H1 (cell line): ENCODE data around the gene TRPM6. TPM values are rescaled to one million over a fixed set of nuclear protein-coding genes. Genes with fewer than 3 reads are reported as not detected.

Experiments
- CTCF ChIA-PET: fragments of 300-600 bp; sonication (Branson Sonifier 250); formaldehyde crosslinking; loops from one replicate; lab custom pipeline; 2021; ENCODE audit not compliant: partially characterized antibody; lab: Charles Lee
- POLR2A ChIA-PET: fragments of 300-600 bp; sonication (Branson Sonifier 250); formaldehyde crosslinking; loops from one replicate; lab custom pipeline; 2021; ENCODE audit warnings: inconsistent platforms; ENCODE audit not compliant: partially characterized antibody; lab: Charles Lee
- DNase-seq, 2 experiments: peaks; one replicate each; pipeline versions ENCODE4 v3.0.0 to v3.0.0-alpha.2; 2010 to 2022; ENCODE audit warnings: low spot score in 2 of 2, low read depth in 1 of 2, mixed read lengths in 1 of 2
- FAIRE-seq: peaks from 2 replicates; lab custom pipeline; 2011; peaks lifted over from hg19 to GRCh38; lab: Jason Lieb, UNC
- H2AFZ ChIP-seq: 2 replicates; pipeline ENCODE4 v1.8.1; 2012; ENCODE audit warnings: low read length, inconsistent platforms
- H2AK5ac ChIP-seq: 2 replicates; pipeline ENCODE4 v1.6.1; 2013; ENCODE audit warnings: low read depth, low read length
- H2BK120ac ChIP-seq: replicated peaks from 2 replicates; pipeline ENCODE3; 2013; ENCODE audit warnings: low read depth, low read length, inconsistent platforms
- H2BK12ac ChIP-seq: 2 replicates; pipeline ENCODE4 v1.6.1; 2013; ENCODE audit warnings: low read depth, low read length
- H2BK15ac ChIP-seq: 2 replicates; pipeline ENCODE4 v1.6.1; 2013; ENCODE audit warnings: low read length
- H2BK20ac ChIP-seq: 2 replicates; pipeline ENCODE4 v1.6.1; 2013; ENCODE audit warnings: low read length
- H2BK5ac ChIP-seq: 2 replicates; pipeline ENCODE4 v1.6.1; 2013; ENCODE audit warnings: low read depth, low read length
- H3K14ac ChIP-seq: 2 replicates; pipeline ENCODE4 v1.6.1; 2013; ENCODE audit warnings: inconsistent platforms; ENCODE audit not compliant: insufficient read length
- H3K18ac ChIP-seq: 2 replicates; pipeline ENCODE4 v1.6.1; 2013; ENCODE audit warnings: low read length; ENCODE audit errors: extremely low read depth
- H3K23ac ChIP-seq: 2 replicates; pipeline ENCODE4 v1.6.1; 2013; ENCODE audit warnings: inconsistent platforms; ENCODE audit not compliant: insufficient read length
- H3K23me2 ChIP-seq: 2 replicates; pipeline ENCODE4 v1.6.1; 2013; ENCODE audit warnings: low read depth, low read length
- H3K27ac ChIP-seq: 2 replicates; pipeline ENCODE4 v1.6.1; 2011; ENCODE audit warnings: low read depth, low read length, inconsistent platforms
- H3K27me3 ChIP-seq, 4 experiments: replicated peaks in 1 of 4; 1 replicate in 1 of 4; 2 replicates in 3 of 4; pipeline versions ENCODE4 v1.6.1 to v1.8.1; 2011 to 2013; ENCODE audit warnings: low read length in 3 of 4, mild to moderate bottlenecking in 3 of 4, inconsistent platforms in 2 of 4, mixed read lengths in 2 of 4, moderate library complexity in 1 of 4; ENCODE audit not compliant: control insufficient read depth in 3 of 4, insufficient read depth in 3 of 4; ENCODE audit errors: extremely low read depth in 1 of 4
- H3K36me3 ChIP-seq, 4 experiments: 2 replicates each; pipeline versions ENCODE4 v1.6.1 to v1.8.1; 2011 to 2013; ENCODE audit warnings: mild to moderate bottlenecking in 4 of 4, low read length in 3 of 4, moderate library complexity in 2 of 4, control low read depth in 1 of 4, inconsistent platforms in 1 of 4; ENCODE audit not compliant: insufficient read depth in 4 of 4, control insufficient read depth in 2 of 4
- H3K4ac ChIP-seq: replicated peaks from 2 replicates; pipeline ENCODE3; 2013; ENCODE audit warnings: low read length, low read depth, mixed read lengths, inconsistent platforms; ENCODE audit not compliant: insufficient read length
- H3K4me1 ChIP-seq, 4 experiments: replicated peaks in 1 of 4; 1 replicate in 1 of 4; 2 replicates in 3 of 4; pipeline versions ENCODE4 v1.6.1 to v1.8.1; 2011 to 2013; ENCODE audit warnings: low read length in 3 of 4, inconsistent platforms in 2 of 4, mixed read lengths in 1 of 4; ENCODE audit not compliant: insufficient read depth in 4 of 4, control insufficient read depth in 3 of 4
- H3K4me2 ChIP-seq, 2 experiments: 2 replicates each; pipeline versions ENCODE4 v1.6.1 to v1.8.1; 2011 to 2013; ENCODE audit warnings: low read depth in 2 of 2, low read length in 2 of 2, control low read depth in 1 of 2, inconsistent platforms in 1 of 2, mild to moderate bottlenecking in 1 of 2; ENCODE audit not compliant: insufficient read depth in 1 of 2
- H3K4me3 ChIP-seq, 4 experiments: fragments of 200-600, 300-600 bp in 1 of 4; sonication (generic), shearing (Covaris generic), sonication (Bioruptor Twin) in 1 of 4; 2 replicates each; pipeline versions ENCODE4 v1.5.1 to v1.8.1; 2011 to 2016; ENCODE audit warnings: low read length in 4 of 4, low read depth in 3 of 4, control low read depth in 2 of 4, inconsistent platforms in 2 of 4, mild to moderate bottlenecking in 2 of 4, mixed read lengths in 1 of 4, moderate library complexity in 1 of 4; ENCODE audit not compliant: insufficient read depth in 2 of 4; ENCODE audit errors: extremely low read depth in 1 of 4
- H3K56ac ChIP-seq: replicated peaks from 2 replicates; pipeline ENCODE3; 2013; ENCODE audit warnings: low read depth, mild to moderate bottlenecking, mixed read lengths, low read length, inconsistent platforms; ENCODE audit not compliant: insufficient read length
- H3K79me1 ChIP-seq: 2 replicates; pipeline ENCODE4 v1.6.1; 2013; ENCODE audit warnings: low read depth, low read length, control low read depth
- H3K79me2 ChIP-seq, 2 experiments: 2 replicates each; pipeline versions ENCODE4 v1.6.1 to v1.8.1; 2012 to 2013; ENCODE audit warnings: low read length in 2 of 2, mild to moderate bottlenecking in 2 of 2, inconsistent platforms in 1 of 2; ENCODE audit not compliant: insufficient read depth in 2 of 2, control insufficient read depth in 1 of 2
- H3K9ac ChIP-seq, 4 experiments: replicated peaks in 1 of 4; 1 replicate in 1 of 4; 2 replicates in 3 of 4; pipeline versions ENCODE4 v1.6.1 to v1.8.1; 2011 to 2013; ENCODE audit warnings: low read depth in 3 of 4, low read length in 3 of 4, control low read depth in 2 of 4, mild to moderate bottlenecking in 2 of 4, moderate library complexity in 2 of 4, inconsistent platforms in 1 of 4; ENCODE audit errors: extremely low read depth in 1 of 4
- H3K9me3 ChIP-seq, 2 experiments: 2 replicates each; pipeline versions ENCODE4 v1.6.1 to v1.8.1; 2012 to 2013; ENCODE audit warnings: mild to moderate bottlenecking in 2 of 2, moderate library complexity in 2 of 2, control low read depth in 1 of 2, inconsistent platforms in 1 of 2, low read depth in 1 of 2, low read length in 1 of 2, mixed read lengths in 1 of 2; ENCODE audit not compliant: insufficient read depth in 2 of 2
- H4K20me1 ChIP-seq, 2 experiments: replicated peaks in 1 of 2; 2 replicates each; pipeline versions ENCODE3 to v1.8.1; 2011 to 2013; ENCODE audit warnings: inconsistent platforms in 2 of 2, low read length in 2 of 2, mild to moderate bottlenecking in 1 of 2; ENCODE audit not compliant: insufficient read depth in 2 of 2, control insufficient read depth in 1 of 2
- H4K5ac ChIP-seq: 2 replicates; pipeline ENCODE4 v1.6.1; 2013; ENCODE audit warnings: low read length, low read depth, mixed read lengths, inconsistent platforms; ENCODE audit not compliant: insufficient read length
- H4K8ac ChIP-seq: 2 replicates; pipeline ENCODE4 v1.8.0; 2013; ENCODE audit warnings: mild to moderate bottlenecking, moderate library complexity, low read length, inconsistent platforms; ENCODE audit not compliant: insufficient read depth; ENCODE audit errors: extremely low read depth
- H4K91ac ChIP-seq: replicated peaks from 2 replicates; pipeline ENCODE3; 2013; ENCODE audit warnings: low read length, mixed read lengths, inconsistent platforms; ENCODE audit not compliant: insufficient read length
- CEBPB ChIP-seq: IDR thresholded peaks from 2 replicates; pipeline ENCODE4 v1.6.1; 2012; ENCODE audit warnings: low read depth, low read length
- GTF2F1 ChIP-seq: IDR thresholded peaks from 2 replicates; pipeline ENCODE4 v1.6.1; 2012; ENCODE audit warnings: low read depth, low read length, improper control_type of control experiment, borderline replicate concordance
- JUND ChIP-seq: IDR thresholded peaks from 2 replicates; pipeline ENCODE4 v1.6.1; 2011; ENCODE audit warnings: mild to moderate bottlenecking, improper control_type of control experiment, low read length
- NANOG ChIP-seq: IDR thresholded peaks from 2 replicates; pipeline ENCODE4 v1.6.1; 2011; ENCODE audit warnings: low read length, low read depth, mild to moderate bottlenecking, inconsistent platforms; ENCODE audit not compliant: insufficient read depth, poor library complexity, severe bottlenecking
- POU5F1 ChIP-seq: IDR thresholded peaks from 2 replicates; pipeline ENCODE4 v1.6.1; 2011; ENCODE audit warnings: low read depth, mild to moderate bottlenecking, low read length, moderate library complexity
- SP1 ChIP-seq: IDR thresholded peaks from 2 replicates; pipeline ENCODE4 v1.6.1; 2011; ENCODE audit warnings: low read depth, low read length
- SRF ChIP-seq: IDR thresholded peaks from 2 replicates; pipeline ENCODE4 v1.6.1; 2011; ENCODE audit warnings: mild to moderate bottlenecking, low read depth, low read length, moderate library complexity
- TEAD4 ChIP-seq: IDR thresholded peaks from 2 replicates; pipeline ENCODE4 v1.6.1; 2012; ENCODE audit warnings: low read depth, low read length, inconsistent platforms, mixed read lengths
- WGBS, 2 experiments: shearing (Covaris generic) in 1 of 2; methylation state at CpG; one replicate each; pipeline versions ENCODE4 v1.1.6 to v1.1.7; 2013 to 2015; ENCODE audit warnings: low lambda C conversion rate in 2 of 2, mixed read lengths in 2 of 2, inconsistent platforms in 1 of 2, low coverage in 1 of 2, missing lambda C conversion rate in 1 of 2; ENCODE audit not compliant: insufficient replicate concordance in 2 of 2, insufficient coverage in 1 of 2, insufficient read length in 1 of 2; ENCODE audit errors: extremely low coverage in 1 of 2, missing lambda C conversion rate in 1 of 2; 5-methylcytosine and 5-hydroxymethylcytosine counted together
- polyA plus RNA-seq, 7 experiments: library from polyadenylated mRNA; depleted of rRNA in 3 of 7; stranded (reverse) in 5 of 7; unstranded in 2 of 7; fragments of >200 nt in 5 of 7; fragments of 200-250 nt in 2 of 7; gene quantifications; 1 replicate in 5 of 7; 2 replicates in 1 of 7; 4 replicates in 1 of 7; pipeline versions ENCODE4 v1.2.1 to v1.2.3, GENCODE V29; 2011 to 2013; ENCODE audit warnings: missing spikeins in 2 of 7, mixed read lengths in 2 of 7
- total RNA-seq: library from RNA; stranded (reverse); fragmentation: NEBNext Ultra II Directional; extraction: Animal tissue kit (Norgen Biotek cat#: 25700); gene quantifications from 2 replicates; pipeline ENCODE4 v1.2.1, GENCODE V29; 2021

Gene TRPM6
- total and polyA plus RNA-seq, 2 of the 8 experiments (the other 6 are each of a cell fraction or from before 2014, with no cell fraction given), result 0.45 to 1.5 TPM

GRCh38 chr9:74674077-74674476 is 213.6 kb downstream of the TRPM6 start:
- CTCF ChIA-PET, result no interaction called here
- no peak for TF ChIP-seq JUND
- peak; percentile 71 for TF ChIP-seq NANOG
- no peak for TF ChIP-seq GTF2F1
- TF ChIP-seq SP1, result 0 out of 2 replicates have a peak, but pooled peaks have one; percentile 29
- 0 out of 2 replicates have a peak, but pooled peaks have one; percentile 16 for TF ChIP-seq TEAD4
- peak; percentile 33; the same call in 1 of the 2 replicates for TF ChIP-seq CEBPB
- TF ChIP-seq SRF, result no peak
- peak; percentile 43; the same call in 1 of the 2 replicates for TF ChIP-seq POU5F1
- POLR2A ChIA-PET, result no interaction called here
- Histone ChIP-seq H3K14ac (no peak overlapping the region), H3K36me3 (no peaks in the 10 kb centered on the region; a peak in 1 of 8 replicates), H3K23ac (no peak overlapping the region), H3K56ac (no peak overlapping the region), H3K4me1 (no peaks in the 10 kb centered on the region), H3K4me3 (no peak overlapping the region), H3K23me2 (no peaks in the 10 kb centered on the region), H4K20me1 (no peaks in the 10 kb centered on the region), H3K79me2 (no peaks in the 10 kb centered on the region), H2AFZ (no peak overlapping the region), H2BK20ac (no peak overlapping the region), H4K5ac (no peak overlapping the region), H3K27ac (no peak overlapping the region), H3K9me3 (no peaks in the 10 kb centered on the region; a peak in 1 of 4 replicates), H2BK15ac (no peak overlapping the region), H3K27me3 (no peaks in the 10 kb centered on the region), H2BK12ac (no peak overlapping the region), H3K79me1 (no peaks in the 10 kb centered on the region), H2AK5ac (no peak overlapping the region), H4K8ac (no peak overlapping the region), H3K18ac (no peak overlapping the region), H3K4me2 (no peak overlapping the region), H2BK5ac (no peak overlapping the region), H3K4ac (no peak overlapping the region), H4K91ac (no peak overlapping the region), H2BK120ac (no peak overlapping the region), H3K9ac (no peak overlapping the region)
- DNase-seq, result no peak
- WGBS, 2 experiments, result 77% methylated on average over 6 of the region's 6 CpGs; no CpG with 5 or more reads in 1 of the 2 experiments
- FAIRE-seq, result no peak
